HG02981 (cell line): ENCODE results near the gene ABCA5.

Experiments
- ATAC-seq: cut with Tn5 transposase; IDR thresholded peaks from one replicate; pipeline ENCODE4 v1.9.1; 2021; ENCODE audit warnings: mild to moderate bottlenecking, moderate library complexity; ENCODE audit not compliant: unreplicated experiment

Gene ABCA5

DNA sequence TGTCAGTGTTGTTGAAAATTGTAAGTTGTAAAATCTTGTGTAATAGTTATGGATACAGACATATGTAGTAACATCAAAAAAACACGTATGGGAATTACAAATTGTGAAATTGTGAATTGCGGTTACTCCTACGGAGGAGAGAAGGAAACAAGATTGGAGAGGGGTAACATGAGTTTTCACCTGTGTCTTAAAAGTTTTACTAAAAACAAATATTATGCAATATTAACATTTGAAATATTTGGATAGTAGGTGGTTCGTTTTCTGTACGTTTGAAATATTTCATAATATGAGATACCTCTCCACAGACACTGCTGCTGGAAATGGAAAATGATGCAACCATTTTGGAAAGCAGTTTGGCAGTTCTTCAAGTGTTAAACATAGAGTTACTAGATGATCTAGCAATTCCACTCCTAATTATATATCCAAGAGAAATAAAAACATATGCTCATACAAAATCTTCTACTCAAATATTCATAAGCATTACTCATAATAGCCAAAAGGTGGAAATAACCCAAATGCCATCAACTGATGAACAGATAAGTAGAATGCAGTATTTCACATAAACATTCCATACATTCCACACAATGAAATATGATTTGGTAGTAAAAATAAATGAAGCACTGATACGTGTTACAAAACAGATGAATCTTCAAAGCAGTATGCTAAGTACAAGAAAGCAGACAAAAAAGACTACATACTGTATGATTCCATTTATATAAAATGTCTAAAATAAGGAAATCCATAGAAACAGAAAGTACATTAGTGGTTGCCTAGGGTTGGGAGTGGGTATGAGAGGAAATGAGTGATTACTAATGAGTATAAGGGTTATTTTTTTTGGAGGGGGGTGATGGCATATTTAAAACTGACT, 57.6 kb downstream of the ABCA5 start:
- ATAC-seq, result no peak

DNA sequence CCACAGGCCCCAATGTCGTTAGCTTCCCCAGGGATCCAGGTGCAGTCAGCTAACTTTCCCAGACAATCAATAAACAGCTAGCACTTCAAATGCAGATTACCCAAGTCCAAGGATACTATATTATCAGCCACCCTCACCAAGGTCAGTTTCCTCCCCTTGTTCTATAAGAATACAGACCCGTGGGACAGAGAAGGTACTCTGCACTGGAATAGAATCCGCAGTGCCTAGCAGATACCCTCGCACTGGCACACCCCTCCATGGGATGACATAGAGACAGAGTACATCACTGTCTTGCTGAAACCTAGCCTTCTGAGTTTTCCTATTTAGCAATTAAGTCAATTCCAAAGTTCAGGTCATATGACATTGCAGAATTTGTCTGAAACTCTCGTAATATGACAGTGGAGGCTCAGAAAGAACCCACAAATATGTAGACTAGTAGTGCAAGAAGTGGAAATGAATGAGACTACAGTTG, 58.4 kb downstream of the ABCA5 start:
- no peak for ATAC-seq

DNA sequence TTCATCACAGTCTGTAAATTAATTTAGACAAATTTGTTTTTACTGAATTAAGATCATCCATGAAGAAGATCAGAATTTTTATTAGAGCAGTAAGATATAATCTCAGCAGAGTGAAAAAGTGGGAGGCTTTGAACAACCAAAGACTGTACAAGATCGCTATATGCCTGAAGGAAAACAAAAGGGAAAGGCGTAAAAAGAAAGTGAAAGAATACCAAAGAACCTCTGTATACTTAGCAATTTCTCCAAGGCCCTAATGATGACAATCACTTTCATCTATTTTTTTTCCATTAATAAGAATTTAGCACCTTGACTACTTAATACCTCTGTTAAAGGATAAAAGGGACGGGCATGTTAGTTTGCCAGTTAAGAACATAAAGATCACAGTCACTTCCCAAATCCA, 59.7 kb downstream of the ABCA5 start:
- ATAC-seq, result no peak

DNA sequence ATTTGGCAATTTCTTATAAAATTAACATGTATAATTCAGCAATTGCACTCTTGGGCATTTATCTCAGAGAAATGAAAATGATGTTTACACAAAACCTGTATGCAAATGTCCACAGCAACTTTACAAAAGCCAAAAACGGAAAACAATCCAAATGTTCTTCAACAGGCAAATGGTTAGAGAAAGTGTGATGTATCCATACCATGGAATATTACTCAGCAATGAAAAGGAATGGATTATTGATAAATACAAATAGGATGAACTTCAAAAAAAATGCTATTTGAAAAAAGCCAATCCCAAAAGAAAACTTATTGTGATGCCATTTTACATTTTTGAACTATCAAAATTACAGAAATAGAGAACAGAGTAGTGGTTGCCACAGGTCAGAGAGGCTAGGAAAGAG, 61.1 kb downstream of the ABCA5 start:
- no peak for ATAC-seq

DNA sequence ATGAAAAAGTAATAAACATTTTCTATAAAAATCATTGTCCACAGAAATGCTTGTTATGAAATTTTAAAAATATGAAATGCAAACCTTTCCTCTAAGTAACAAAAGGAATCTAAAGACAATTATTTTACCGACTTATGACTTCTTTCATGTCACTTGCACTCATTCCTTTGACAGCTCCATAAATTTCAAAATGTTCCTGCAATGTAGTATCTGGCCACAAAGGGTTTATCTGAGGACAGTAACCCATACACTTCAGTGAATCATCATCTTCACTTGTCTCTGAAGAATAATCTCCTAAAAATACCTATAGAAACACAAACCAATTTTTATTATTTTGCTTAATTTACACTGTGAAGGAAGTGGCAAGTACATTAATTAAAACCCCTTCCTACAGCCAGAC, 72.7 kb downstream of the ABCA5 start:
- ATAC-seq, result no peak

DNA sequence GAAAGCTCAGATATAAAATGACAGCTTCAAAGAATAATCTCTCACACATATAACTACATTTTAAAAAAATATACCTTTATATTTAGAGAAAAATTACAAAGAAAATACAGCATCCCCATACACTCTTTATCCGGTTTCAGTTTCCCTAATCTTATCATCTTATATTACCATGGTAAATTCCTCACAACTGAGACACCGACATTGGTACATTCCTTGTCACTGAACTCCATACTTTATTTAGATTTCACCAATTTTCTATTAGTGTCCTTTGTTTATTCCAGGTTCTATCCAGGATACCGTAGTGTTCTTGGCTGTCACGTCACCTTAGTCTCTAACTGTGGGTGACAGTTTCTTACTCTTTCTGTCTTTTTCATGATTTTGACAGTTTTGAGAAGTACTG, 76.3 kb downstream of the ABCA5 start:
- no peak for ATAC-seq

DNA sequence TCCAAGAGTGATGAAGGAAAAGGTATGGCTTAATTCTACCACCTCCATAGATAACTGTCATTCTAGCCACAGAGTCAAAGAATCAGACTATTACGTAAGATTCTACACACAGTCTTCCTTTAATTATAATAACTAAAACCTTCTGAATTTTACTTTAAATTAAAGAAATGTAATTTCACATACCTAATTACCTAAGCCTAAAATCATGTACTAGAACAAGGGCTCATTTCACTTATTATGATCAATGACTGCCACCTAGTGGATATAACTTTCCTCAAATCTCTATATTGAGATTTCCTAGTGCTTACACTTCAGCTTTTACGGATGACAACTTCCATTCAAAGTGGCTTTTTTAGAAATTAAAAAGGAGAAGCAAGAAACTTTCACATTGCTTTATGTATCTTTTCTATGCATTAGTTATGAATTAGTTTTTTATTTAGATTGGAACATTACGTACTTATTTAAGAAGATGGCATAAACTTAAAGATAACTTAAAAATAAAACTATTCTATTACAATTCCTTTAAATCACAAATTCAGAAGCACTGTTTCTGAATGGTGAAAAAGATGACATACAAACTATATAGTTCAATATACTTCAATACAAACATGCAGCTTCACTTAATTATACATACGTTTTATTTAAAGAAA, 80.1 kb downstream of the ABCA5 start:
- peak; percentile 61 for ATAC-seq

DNA sequence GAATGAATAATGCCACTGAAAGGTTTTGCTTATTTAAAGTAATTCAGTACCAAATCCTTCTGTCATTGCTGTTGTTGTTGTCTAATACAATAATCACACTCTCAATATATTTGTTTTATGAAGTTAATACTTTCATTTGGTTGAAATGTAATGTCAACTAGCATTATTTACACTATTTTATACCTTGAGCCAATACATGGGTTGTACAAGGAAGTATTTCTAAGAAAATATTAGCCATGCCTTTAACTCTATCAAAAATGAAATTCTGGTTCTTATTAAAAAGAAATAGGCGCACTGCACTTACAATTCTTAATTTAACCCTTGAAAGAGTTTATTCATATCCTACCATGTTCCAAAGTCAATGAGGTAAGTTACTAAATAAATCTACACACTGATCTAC, 80.7 kb downstream of the ABCA5 start:
- no peak for ATAC-seq

DNA sequence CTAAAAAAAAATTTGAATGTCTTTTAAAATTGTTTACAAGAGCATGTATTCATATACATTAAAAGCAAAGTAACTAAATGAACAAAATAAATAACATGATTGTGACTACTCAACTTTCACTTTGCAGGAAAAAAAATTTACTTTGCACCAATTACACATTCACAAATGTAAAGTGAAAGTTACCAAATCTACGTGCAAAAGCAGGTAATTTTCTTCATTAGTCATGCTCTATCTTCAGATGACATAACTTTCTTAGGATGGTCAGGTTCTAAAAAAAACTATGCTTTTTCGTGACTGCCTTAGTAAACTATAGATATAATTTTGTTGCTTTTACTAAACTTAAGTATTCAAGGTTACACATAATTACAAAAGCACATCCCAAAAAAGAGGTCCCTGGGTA, 81.3 kb downstream of the ABCA5 start:
- no peak for ATAC-seq

DNA sequence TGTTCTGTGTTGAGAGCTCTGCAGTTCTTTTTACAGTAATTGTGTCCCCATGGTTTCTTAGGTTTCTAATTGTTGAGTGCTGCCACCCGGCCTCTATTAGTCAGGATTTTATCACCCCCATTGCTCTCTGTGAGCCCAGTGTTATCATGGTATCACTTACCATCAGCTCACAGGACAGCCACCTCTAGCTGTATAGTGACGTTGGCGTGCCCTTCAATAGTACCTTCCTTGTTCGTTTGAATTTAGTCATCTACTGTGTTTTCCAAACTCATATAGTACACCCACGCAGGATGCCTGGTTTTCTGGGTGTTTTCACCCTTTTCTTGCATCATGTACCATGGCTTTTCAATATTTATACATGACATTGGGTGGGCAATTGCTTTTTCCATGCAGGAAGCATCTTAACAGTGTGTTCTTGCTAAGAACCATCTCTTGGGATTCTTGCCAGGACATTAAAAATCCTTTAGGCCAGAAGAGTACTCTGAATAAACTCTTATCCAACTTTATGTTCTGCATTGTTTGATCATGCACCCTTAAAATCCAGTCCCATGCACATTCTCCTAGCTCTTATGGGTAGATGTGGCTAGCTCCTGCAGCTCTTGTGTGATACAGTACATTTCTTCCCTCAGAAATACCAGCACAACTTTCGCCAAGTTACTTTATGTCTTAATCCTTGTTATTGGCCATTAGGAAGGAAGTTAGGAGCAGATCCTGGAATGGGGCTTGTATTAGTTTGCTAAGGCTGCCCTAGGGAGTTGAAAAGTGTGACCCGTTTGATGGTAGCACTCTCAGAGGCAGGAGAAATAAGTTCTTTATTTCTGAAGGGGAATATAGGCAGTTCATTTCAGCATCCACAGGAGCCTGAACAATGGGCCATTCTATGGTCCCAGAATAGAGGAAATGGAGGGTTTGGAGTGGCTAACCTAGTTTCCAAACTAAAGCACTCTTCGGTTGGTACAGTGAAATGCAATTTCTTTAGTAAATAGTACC, 87.0 kb downstream of the ABCA5 start:
- no peak for ATAC-seq

DNA sequence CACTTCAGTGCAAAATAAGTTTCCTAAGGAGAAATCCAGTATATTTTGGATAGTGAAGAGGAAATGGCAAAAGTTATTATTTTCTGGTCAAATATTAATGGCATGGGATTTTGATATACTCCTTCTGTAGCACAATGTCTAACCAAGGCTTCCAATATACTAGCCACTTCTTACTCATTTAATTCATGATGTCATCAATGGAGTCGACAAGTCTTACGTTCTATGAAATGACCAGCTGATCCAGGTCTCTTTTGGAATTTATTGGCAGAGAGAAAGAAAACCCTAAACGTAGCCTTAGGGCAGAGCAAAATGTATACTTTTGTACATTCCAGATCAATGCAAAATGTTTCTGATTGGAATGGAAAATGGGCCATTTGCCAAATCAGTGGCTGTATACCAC, 90.0 kb downstream of the ABCA5 start:
- no peak for ATAC-seq

DNA sequence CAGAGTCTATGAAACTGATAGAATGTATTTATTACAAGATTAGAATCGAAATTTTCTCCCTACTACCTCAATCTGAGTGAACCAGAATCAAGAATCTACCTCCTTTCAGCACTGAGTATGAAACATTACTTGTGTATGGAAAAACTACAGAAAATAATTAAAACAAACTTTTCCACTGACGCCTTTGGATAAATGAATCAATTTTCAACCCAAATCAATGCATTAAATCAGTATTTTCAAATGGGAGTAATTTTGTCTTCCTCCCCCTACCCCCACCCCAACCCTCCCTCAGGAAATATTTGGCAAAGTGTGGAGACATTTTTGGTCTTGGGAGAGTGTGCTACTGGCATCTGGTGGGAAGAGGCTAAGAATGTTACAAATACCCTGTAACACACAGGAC, 90.5 kb downstream of the ABCA5 start:
- no peak for ATAC-seq

DNA sequence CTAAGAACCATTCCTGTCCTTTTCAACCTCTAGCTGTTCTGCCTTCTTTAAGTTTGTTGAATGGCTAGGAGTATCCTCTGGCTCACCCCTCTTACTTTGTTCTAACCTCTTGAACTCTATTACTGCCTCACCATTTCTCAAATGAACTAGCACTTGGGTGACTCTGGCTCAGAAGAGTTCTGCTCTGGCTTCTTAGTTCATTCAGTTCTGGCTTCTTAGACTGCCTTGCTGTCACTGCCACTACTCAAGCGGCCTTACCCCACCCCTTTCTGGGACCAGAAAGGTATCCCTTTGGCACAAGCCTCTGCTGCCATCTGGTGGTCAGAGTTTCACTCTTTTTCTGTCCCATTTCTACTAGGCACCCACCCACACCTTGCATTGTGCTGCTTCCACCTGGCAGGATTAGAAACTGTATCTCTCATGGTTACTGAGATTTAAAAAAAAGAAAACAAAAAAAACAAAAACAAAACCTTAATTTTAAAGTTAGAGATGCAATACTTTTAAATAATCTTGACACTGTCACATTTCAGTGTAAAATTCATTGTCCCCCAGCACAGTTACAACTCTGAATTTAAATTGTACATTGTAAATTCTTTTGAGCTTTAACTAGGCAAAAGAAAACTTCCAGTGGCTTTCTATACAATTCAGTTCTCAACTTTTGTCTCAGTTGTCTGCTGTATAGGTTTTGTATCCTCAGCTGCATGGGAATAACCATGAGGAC, 91.4 kb downstream of the ABCA5 start:
- ATAC-seq, result peak; percentile 99

DNA sequence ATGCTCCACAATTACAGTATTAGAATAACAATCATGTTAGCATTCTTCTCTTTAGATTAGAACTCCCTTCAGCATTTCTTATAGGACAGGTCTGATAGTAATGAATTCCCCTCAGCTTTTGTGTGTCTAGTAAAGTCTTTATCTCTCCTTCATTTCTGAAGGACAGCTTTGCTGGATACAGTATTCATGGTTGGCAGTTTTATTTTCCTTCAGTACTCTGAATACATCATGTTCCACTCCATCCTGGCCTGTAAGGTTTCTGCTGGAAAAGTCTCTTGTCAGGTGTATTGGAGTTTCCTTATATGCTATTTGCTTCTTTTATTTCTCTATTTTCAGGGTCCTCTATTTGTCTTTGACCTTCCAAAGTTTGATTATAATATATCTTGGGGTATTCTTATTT, 94.3 kb downstream of the ABCA5 start:
- ATAC-seq, result no peak

DNA sequence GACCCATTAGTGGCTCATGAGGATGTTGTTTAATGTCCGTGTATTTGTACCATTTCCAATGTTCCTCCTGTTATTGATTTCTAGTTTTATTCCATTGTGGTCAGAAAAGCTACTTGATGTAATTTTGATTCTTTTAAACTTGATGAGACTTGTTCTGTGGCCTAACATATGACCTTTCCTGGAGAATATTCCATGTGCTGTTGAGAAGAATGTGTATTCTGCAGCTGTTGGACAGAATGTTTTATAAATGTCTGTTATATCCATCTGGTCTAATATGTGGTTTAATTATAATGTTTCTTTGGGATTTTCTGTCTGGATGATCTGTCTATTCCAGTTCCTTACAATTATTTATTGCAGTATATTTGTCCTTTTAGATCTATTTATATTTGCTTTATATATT, 95.4 kb downstream of the ABCA5 start:
- ATAC-seq, result no peak

DNA sequence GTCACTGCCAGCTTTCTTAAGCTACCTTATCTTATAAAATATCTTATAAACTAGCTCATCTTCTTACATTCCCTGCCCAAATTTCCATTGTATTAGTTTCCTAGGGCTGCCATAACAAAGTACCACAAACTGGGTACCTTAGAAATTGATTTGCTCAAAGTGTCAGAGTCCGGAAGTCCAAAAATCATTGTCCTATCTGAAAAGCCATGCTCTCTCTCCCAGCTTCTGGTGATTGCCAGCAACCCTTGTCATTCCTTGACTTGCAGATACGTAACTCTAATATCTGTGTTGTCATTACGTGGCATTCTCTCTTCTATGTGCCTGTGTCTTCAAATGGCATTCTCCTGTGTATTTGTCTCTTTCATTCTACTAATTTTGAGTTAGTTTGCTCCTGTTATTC, 96.0 kb downstream of the ABCA5 start:
- no peak for ATAC-seq

DNA sequence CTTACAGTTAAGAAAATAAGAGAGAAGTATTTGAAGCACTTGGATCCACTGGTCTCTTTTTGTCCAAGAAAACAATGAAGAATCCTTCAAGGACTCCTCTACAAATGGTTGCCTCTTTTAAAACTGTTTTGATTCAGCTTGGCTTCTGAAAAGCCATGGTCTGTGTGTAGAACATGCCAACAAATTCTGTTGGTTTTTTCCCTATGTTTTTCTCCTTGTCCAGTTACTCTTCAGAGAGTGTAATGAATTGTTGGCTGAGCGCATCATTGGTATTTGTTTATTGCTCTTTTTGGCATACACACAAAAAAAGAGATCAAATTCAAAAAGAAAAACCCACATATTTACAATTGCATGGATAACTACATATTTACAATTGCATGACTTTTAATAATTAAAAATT, 98.4 kb downstream of the ABCA5 start, which contains the start of gene ABCA10:
Gene ABCA10 (minus strand): TSS at position 249 of the 400 bp plus-strand sequence. CDS start 3,466 bp downstream, outside the sequence.
- no peak for ATAC-seq

DNA sequence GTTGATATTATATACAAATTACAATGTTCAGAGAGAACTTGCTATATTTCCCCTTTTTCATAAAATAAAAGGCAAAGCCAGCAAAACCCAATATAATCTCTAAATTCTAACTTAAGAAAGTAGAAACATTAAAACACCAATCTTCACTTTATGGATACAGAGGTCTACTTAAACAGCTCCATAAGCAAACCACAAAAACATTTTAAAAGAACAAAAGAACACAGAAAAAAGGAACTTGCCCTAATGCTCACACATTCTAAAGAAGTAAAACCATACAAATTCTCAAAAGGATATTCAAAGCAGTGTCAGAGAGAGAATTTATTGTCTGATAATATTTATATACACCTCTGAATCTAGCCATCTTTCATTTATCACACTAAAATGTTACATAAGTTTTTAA, 98.9 kb downstream of the ABCA5 start:
- ATAC-seq, result no peak

DNA sequence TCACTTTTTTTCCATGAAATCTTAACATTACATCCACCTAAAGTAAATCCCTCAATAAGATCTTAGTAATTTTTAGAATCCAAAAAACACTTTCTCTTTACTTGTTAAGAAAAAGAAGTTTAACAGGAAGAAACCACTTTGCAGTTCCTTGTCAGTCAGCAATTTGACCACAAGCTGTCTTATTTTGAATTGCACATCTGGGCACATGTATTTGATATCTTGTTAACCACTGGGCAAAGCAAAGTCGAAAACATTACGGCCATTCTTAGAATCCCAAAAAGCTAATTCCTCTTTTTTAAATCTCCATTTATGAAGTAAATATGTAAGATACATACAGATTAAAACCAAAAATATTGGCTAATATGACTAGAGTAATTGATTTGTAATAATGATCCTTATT, 99.4 kb downstream of the ABCA5 start:
- no peak for ATAC-seq

DNA sequence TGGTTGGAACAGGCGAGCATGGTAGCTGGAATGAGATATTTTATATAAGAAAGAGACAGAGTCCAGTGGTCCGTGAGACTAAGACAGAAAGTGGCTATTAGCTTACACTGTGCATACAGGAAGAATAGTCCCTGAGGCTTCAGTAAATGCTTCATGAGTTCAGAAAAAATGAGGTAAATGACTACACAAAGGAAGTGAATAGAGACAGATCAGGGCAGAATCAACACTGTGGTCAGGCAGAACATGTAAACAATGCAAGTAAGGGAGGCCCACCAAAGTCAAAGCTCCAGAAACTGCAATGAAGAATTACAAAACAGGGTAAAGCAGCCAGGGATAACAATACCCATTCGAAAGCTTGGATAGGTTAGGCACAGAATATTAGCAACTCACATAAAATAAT, 103.1 kb downstream of the ABCA5 start:
- ATAC-seq, result peak; percentile 97
